Panc1 (cell line): ENCODE measurements around the gene STAC. TPM values are rescaled to one million over a fixed set of nuclear protein-coding genes. Genes with fewer than 3 reads are reported as not detected.

Experiments used
- ATAC-seq: fragments of 200-7000 bp; cut with Tn5 transposase; 2 replicates; pipeline ENCODE4 v1.9.1; 2020; ENCODE audit warnings: mild to moderate bottlenecking, moderate library complexity
- BruUV-seq: library from RNA; stranded (reverse); fragments of 400-500 nt; replicated peaks from 2 replicates; lab custom pipeline; 2021; lab: Mats Ljungman, UMichigan
- CTCF ChIA-PET: fragments of 300-600 bp; sonication (Branson Sonifier 250); formaldehyde crosslinking; loops from one replicate; lab custom pipeline; 2022; ENCODE audit warnings: antibody characterized with exemption; lab: Charles Lee
- POLR2A ChIA-PET: fragments of 300-600 bp; sonication (Branson Sonifier 250); formaldehyde crosslinking; loops from one replicate; lab custom pipeline; 2022; ENCODE audit warnings: antibody characterized with exemption; lab: Charles Lee
- DNase-seq: peaks from one replicate; pipeline ENCODE4 v3.0.0-alpha.2; 2010; ENCODE audit warnings: low read depth, low spot score
- H3K27ac ChIP-seq: 2 replicates; pipeline ENCODE4 v1.5.1; 2011; ENCODE audit warnings: mild to moderate bottlenecking, low read length, inconsistent platforms
- H3K27me3 ChIP-seq: fragments of 200-500 bp; sonication (Bioruptor generic); 2 replicates; pipeline ENCODE4 v1.6.0; 2014; ENCODE audit warnings: low read length, inconsistent platforms; ENCODE audit not compliant: control insufficient read depth, insufficient read depth
- H3K36me3 ChIP-seq: fragments of 200-500 bp; sonication (Bioruptor generic); 2 replicates; pipeline ENCODE4 v1.5.1; 2014; ENCODE audit warnings: inconsistent platforms, mild to moderate bottlenecking, low read length, moderate library complexity; ENCODE audit not compliant: control insufficient read depth, insufficient read depth
- H3K4me1 ChIP-seq: 2 replicates; pipeline ENCODE4 v1.5.1; 2011; ENCODE audit warnings: inconsistent platforms, mild to moderate bottlenecking, low read length, moderate library complexity; ENCODE audit not compliant: control insufficient read depth, insufficient read depth
- H3K4me3 ChIP-seq, 2 experiments: 2 replicates each; pipeline ENCODE4 v1.5.1; 2011 to 2012; ENCODE audit warnings: low read depth in 2 of 2, low read length in 2 of 2, mild to moderate bottlenecking in 2 of 2, inconsistent platforms in 1 of 2, moderate library complexity in 1 of 2
- H3K9me3 ChIP-seq: fragments of 200-500 bp; sonication (Bioruptor generic); 2 replicates; pipeline ENCODE4 v1.5.1; 2014; ENCODE audit warnings: low read depth, mild to moderate bottlenecking, inconsistent platforms, low read length, moderate library complexity; ENCODE audit not compliant: control insufficient read depth, insufficient read depth
- CTCF ChIP-seq: fragments of 450-650 bp; IDR thresholded peaks from 2 replicates; pipeline ENCODE4 v1.5.1; 2017; ENCODE audit warnings: mild to moderate bottlenecking
- POLR2AphosphoS5 ChIP-seq: IDR thresholded peaks from 2 replicates; pipeline ENCODE4 v1.6.1; 2012; ENCODE audit warnings: mild to moderate bottlenecking, low read depth, low read length, moderate library complexity
- REST ChIP-seq, 2 experiments: IDR thresholded peaks; 2 replicates each; pipeline ENCODE4 v1.6.1; 2011 to 2012; ENCODE audit warnings: low read depth in 2 of 2, control low read depth in 1 of 2, low read length in 1 of 2, mild to moderate bottlenecking in 1 of 2, moderate library complexity in 1 of 2; ENCODE audit not compliant: insufficient read depth in 1 of 2
- SIN3A ChIP-seq: IDR thresholded peaks from 2 replicates; pipeline ENCODE4 v1.6.1; 2012; ENCODE audit warnings: low read depth, mild to moderate bottlenecking, low read length, moderate library complexity, borderline replicate concordance; ENCODE audit not compliant: insufficient read depth
- TCF7L2 ChIP-seq: IDR thresholded peaks from 2 replicates; pipeline ENCODE4 v1.6.1; 2011; ENCODE audit warnings: mild to moderate bottlenecking, low read depth, low read length, inconsistent platforms
- in situ Hi-C: cut with HindIII; loops from 2 replicates; pipeline ENCODE4 v1.10.0; 2016; ENCODE audit warnings: low sequenced_read_pairs, low pct_unique_long_range_greater_than_20kb
- intact Hi-C: fragments of 100-400 bp; cut with micrococcal nuclease; formaldehyde crosslinking; loops from one replicate; pipeline ENCODE4 v1.10.0; 2022; ENCODE audit not compliant: unreplicated experiment
- total RNA-seq: library from RNA; stranded (reverse); gene quantifications from one replicate; pipeline ENCODE4 v1.2.1, GENCODE V29; 2021; ENCODE audit not compliant: unreplicated experiment

STAC gene
- total RNA-seq, 1 experiment from 2014 or later, result 18.8 TPM

GRCh38 chr3:36505393-36505792 is 125.1 kb downstream of the STAC start:
- BruUV-seq, result no TSS peak
- POLR2A ChIA-PET, result no interaction called here
- in situ Hi-C loops, result no loop called here
- H3K9me3 ChIP-seq, result no peaks in the 10 kb centered on the region
- DNase-seq (no peak), ATAC-seq (no peak)
- H3K4me3 ChIP-seq, result no peak overlapping the region
- H3K4me1 ChIP-seq, result no peaks in the 10 kb centered on the region
- no peaks in the 10 kb centered on the region for H3K36me3 ChIP-seq
- intact Hi-C loops, result no loop called here
- no peak overlapping the region for H3K27ac ChIP-seq
- TF ChIP-seq REST (IDR thresholded peaks at IDR 0.05; ENCODE audit: insufficient read depth in 1 of 2, low read depth in 2 of 2, low read length in 1 of 2) (no peak), CTCF (no peak), TCF7L2 (no peak), POLR2AphosphoS5 (no peak), SIN3A (no peak)
- H3K27me3 ChIP-seq, result no peaks in the 10 kb centered on the region
- CTCF ChIA-PET, result no interaction called here

- ChIA-PET CTCF (no interaction called here), POLR2A (interaction anchor here (0.5 kb wide), 1 partner anchor 425 kb away, joined by 3 read pairs; no protein-coding TSS in a partner anchor)
- intact Hi-C loops (no loop called here), in situ Hi-C loops (no loop called here)
- Histone ChIP-seq H3K36me3 (no peaks in the 10 kb centered on the region), H3K4me1 (no peaks in the 10 kb centered on the region), H3K9me3 (no peaks in the 10 kb centered on the region), H3K27me3 (no peaks in the 10 kb centered on the region), H3K4me3 (no peak overlapping the region), H3K27ac (no peak overlapping the region)
- no peak for TF ChIP-seq POLR2AphosphoS5
- no peak for TF ChIP-seq SIN3A
- no peak for TF ChIP-seq CTCF
- no peak for TF ChIP-seq REST (IDR thresholded peaks at IDR 0.05; ENCODE audit: insufficient read depth in 1 of 2, low read depth in 2 of 2, low read length in 1 of 2)
- no peak for TF ChIP-seq TCF7L2
- no peak for ATAC-seq
- DNase-seq, result no peak
- BruUV-seq, result no TSS peak
Measured at GRCh38 chr3:36511791-36512486, 131.6 kb downstream of the STAC start.
